Endothelial cell (in vitro differentiated cells): ENCODE measurements around the gene MAOB. TPM values are rescaled to one million over a fixed set of nuclear protein-coding genes. Genes with fewer than 3 reads are reported as not detected.

Experiments
- DNase-seq: peaks from one replicate; pipeline ENCODE4 v3.0.0; 2021; ENCODE audit warnings: low spot score
- H3K27ac Mint-ChIP-seq: one replicate; pipeline ENCODE4 v1.8.0; 2021; ENCODE audit warnings: mixed read lengths, inconsistent platforms; ENCODE audit not compliant: unreplicated experiment
- H3K27me3 Mint-ChIP-seq: one replicate; pipeline ENCODE4 v1.8.0; 2021; ENCODE audit warnings: mild to moderate bottlenecking, moderate library complexity, mixed read lengths, inconsistent platforms; ENCODE audit not compliant: unreplicated experiment
- H3K36me3 Mint-ChIP-seq: one replicate; pipeline ENCODE4 v1.8.0; 2021; ENCODE audit warnings: mild to moderate bottlenecking, low read depth, mixed read lengths, inconsistent platforms; ENCODE audit not compliant: unreplicated experiment
- H3K4me1 Mint-ChIP-seq: one replicate; pipeline ENCODE4 v1.8.0; 2021; ENCODE audit warnings: mild to moderate bottlenecking, mixed read lengths, inconsistent platforms; ENCODE audit not compliant: unreplicated experiment
- H3K4me3 Mint-ChIP-seq: one replicate; pipeline ENCODE4 v1.8.0; 2021; ENCODE audit warnings: mild to moderate bottlenecking, mixed read lengths, inconsistent platforms; ENCODE audit not compliant: unreplicated experiment
- H3K9me3 Mint-ChIP-seq: one replicate; pipeline ENCODE4 v1.8.0; 2021; ENCODE audit warnings: mixed read lengths, inconsistent platforms; ENCODE audit not compliant: unreplicated experiment
- CTCF ChIP-seq: fragments of 200-600 bp; sonication (generic); IDR thresholded peaks from one replicate; pipeline ENCODE4 v1.5.0; 2021; ENCODE audit warnings: antibody characterized with exemption; ENCODE audit not compliant: unreplicated experiment
- total RNA-seq: library from RNA; stranded (reverse); fragmentation: NEBNext Ultra II Directional; extraction: Animal tissue kit (Norgen Biotek cat#: 25700); gene quantifications from one replicate; pipeline ENCODE4 v1.2.1, GENCODE V29; 2021; ENCODE audit not compliant: unreplicated experiment

The MAOB gene
- total RNA-seq, 1 donor from 2014 or later = 0.10 TPM

DNA sequence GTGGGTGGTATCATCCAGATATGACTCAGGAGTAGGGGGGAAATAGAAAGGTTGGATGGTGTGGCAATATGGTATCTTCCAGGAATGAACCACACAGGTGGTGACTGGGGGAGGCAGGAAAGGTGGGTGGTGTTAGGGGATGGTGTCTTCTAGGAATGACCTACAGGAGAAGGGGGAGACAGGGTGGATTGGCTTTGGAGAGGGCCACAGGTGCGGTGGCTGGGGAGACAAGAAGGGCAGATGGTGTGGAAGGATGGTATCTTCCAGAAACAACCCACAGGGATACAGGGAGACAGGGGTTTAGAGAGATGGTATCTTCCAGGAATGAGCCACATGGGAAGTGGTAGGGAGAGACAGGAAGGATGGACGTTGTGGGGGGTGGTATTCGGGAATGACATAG, 162.2 kb downstream of the MAOB start:
- no peak for DNase-seq
- no peak overlapping the region for H3K4me3 Mint-ChIP-seq
- H3K9me3 Mint-ChIP-seq = no peaks in the 10 kb centered on the region
- H3K27me3 Mint-ChIP-seq = peaks cover 1% of the 10 kb centered on the region
- H3K36me3 Mint-ChIP-seq = no peaks in the 10 kb centered on the region
- H3K4me1 Mint-ChIP-seq = no peaks in the 10 kb centered on the region
- TF ChIP-seq CTCF = no peak
- H3K27ac Mint-ChIP-seq = no peak overlapping the region

- DNase-seq = no peak
- no peak overlapping the region for H3K27ac Mint-ChIP-seq
- TF ChIP-seq CTCF = no peak
- H3K4me1 Mint-ChIP-seq = no peaks in the 10 kb centered on the region
- no peak overlapping the region for H3K4me3 Mint-ChIP-seq
- H3K36me3 Mint-ChIP-seq = no peaks in the 10 kb centered on the region
- H3K27me3 Mint-ChIP-seq = peaks cover 1% of the 10 kb centered on the region
- H3K9me3 Mint-ChIP-seq = no peaks in the 10 kb centered on the region
These were observed 163.3 kb downstream of the MAOB start for GRCh38 chrX:43718956-43719355.

DNA sequence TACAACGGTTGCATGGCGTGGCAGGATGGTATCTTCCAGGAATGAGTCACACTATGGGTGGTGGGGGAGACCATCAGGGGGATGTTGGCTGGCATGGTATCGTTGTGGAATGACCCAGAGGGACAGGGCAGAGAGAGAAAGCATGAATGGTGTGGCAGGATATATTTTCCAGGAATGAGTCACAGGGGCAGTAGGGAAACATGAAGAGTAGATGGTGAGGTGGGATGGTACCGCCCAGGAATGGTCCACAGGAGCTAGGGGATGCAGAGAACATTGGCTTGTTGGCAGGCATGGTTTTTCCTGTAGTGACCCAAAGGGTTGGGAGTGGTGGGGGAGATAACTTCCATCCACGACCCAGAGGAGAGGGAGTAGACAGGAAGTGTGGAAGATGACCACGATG, 163.7 kb downstream of the MAOB start:
- no peak for DNase-seq
- Mint-ChIP-seq H3K4me3 (no peak overlapping the region), H3K4me1 (no peaks in the 10 kb centered on the region), H3K27me3 (peaks cover 1% of the 10 kb centered on the region), H3K9me3 (no peaks in the 10 kb centered on the region), H3K27ac (no peak overlapping the region), H3K36me3 (no peaks in the 10 kb centered on the region)
- no peak for TF ChIP-seq CTCF

DNA sequence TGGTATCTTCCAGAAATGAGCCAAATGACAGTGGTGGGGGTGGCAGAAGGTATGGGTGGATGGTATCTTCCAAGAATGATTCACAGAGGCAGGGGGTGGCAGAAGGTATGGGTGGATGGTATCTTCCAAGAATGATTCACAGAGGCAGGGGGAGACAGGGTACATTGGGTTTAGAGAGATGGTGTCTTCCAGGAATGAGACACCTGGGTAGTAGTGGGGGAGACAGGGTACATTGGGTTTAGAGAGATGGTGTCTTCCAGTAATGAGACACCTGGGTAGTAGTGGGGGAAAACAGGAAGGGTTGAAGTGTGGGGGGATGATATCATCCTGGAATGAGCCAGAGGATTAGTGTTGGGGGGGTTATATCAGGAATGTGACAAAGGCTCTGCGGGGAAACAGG, 164.2 kb downstream of the MAOB start:
- Mint-ChIP-seq H3K4me3 (no peak overlapping the region), H3K27me3 (peaks cover 1% of the 10 kb centered on the region), H3K9me3 (no peaks in the 10 kb centered on the region), H3K4me1 (no peaks in the 10 kb centered on the region), H3K27ac (no peak overlapping the region), H3K36me3 (no peaks in the 10 kb centered on the region)
- TF ChIP-seq CTCF = no peak
- DNase-seq = no peak

- no peak overlapping the region for H3K27ac Mint-ChIP-seq
- no peak overlapping the region for H3K4me3 Mint-ChIP-seq
- H3K9me3 Mint-ChIP-seq = no peaks in the 10 kb centered on the region
- no peak for TF ChIP-seq CTCF
- peaks cover 1% of the 10 kb centered on the region for H3K27me3 Mint-ChIP-seq
- no peak for DNase-seq
- no peaks in the 10 kb centered on the region for H3K4me1 Mint-ChIP-seq
- H3K36me3 Mint-ChIP-seq = no peaks in the 10 kb centered on the region
These were observed 165.1 kb downstream of the MAOB start for GRCh38 chrX:43717161-43717560.
